B cell (primary cell): ENCODE results near the gene NOG. TPM values are rescaled to one million over a fixed set of nuclear protein-coding genes. Genes with fewer than 3 reads are reported as not detected.

Source experiments
- ATAC-seq: fragments of 200-7000 bp; cut with Tn5 transposase; one replicate; pipeline ENCODE4 v1.10.0; 2021; ENCODE audit warnings: low read depth, mild to moderate bottlenecking, moderate number of reproducible peaks, moderate library complexity
- CTCF ChIA-PET: fragments of 350-600 bp; sonication (Branson Sonifier 250); formaldehyde crosslinking; loops from one replicate; lab custom pipeline; 2021; ENCODE audit warnings: antibody characterized with exemption, inconsistent platforms; lab: Charles Lee
- POLR2A ChIA-PET: fragments of 350-600 bp; sonication (Branson Sonifier 250); formaldehyde crosslinking; loops from one replicate; lab custom pipeline; 2021; ENCODE audit warnings: antibody characterized with exemption; lab: Charles Lee
- DNase-seq: peaks from one replicate; pipeline ENCODE4 v3.0.0; 2013
- H2AFZ ChIP-seq: 2 replicates; pipeline ENCODE4 v1.6.1; 2012; ENCODE audit warnings: mild to moderate bottlenecking, low read depth, low read length; ENCODE audit not compliant: insufficient read depth, poor library complexity, severe bottlenecking
- H3K27ac ChIP-seq, 2 donors: 1 replicate in 1 of 2; 2 replicates in 1 of 2; pipeline ENCODE4 v1.5.1; 2012 to 2013; ENCODE audit warnings: low read length in 2 of 2, mild to moderate bottlenecking in 2 of 2, moderate library complexity in 1 of 2
- H3K27me3 ChIP-seq, 4 experiments: fragments of 200-600 bp in 1 of 4; sonication (generic) in 1 of 4; replicated peaks in 1 of 4; 1 replicate in 2 of 4; 2 replicates in 2 of 4; pipeline versions ENCODE4 v1.6.1 to v1.7.0; 2013 to 2016; ENCODE audit warnings: low read length in 3 of 4, mild to moderate bottlenecking in 2 of 4, mixed read lengths in 1 of 4, moderate library complexity in 1 of 4; ENCODE audit not compliant: insufficient read depth in 4 of 4, control insufficient read depth in 3 of 4; ENCODE audit errors: control extremely low read depth in 1 of 4
- H3K36me3 ChIP-seq, 2 experiments: replicated peaks in 1 of 2; 1 replicate in 1 of 2; 2 replicates in 1 of 2; pipeline versions ENCODE4 v1.6.1 to v1.7.1; 2013; ENCODE audit warnings: low read length in 1 of 2; ENCODE audit not compliant: insufficient read depth in 2 of 2, control insufficient read depth in 1 of 2; ENCODE audit errors: control extremely low read depth in 1 of 2, extremely low read depth in 1 of 2
- H3K4me1 ChIP-seq, 2 donors: fragments of 200-600 bp in 1 of 2; sonication (generic) in 1 of 2; 1 replicate in 1 of 2; 2 replicates in 1 of 2; pipeline versions ENCODE4 v1.5.1 to v1.6.1; 2013 to 2017; ENCODE audit warnings: low read length in 2 of 2; ENCODE audit not compliant: control insufficient read depth in 2 of 2, insufficient read depth in 2 of 2
- H3K4me2 ChIP-seq: replicated peaks from 2 replicates; pipeline ENCODE3; 2012; ENCODE audit warnings: mild to moderate bottlenecking, low read depth, low read length; ENCODE audit not compliant: poor library complexity, severe bottlenecking
- H3K4me3 ChIP-seq, 5 experiments: fragments of 200-600 bp in 1 of 5; sonication (generic) in 1 of 5; 1 replicate in 3 of 5; 2 replicates in 2 of 5; pipeline versions ENCODE4 v1.5.1 to v1.7.0; 2011 to 2016; ENCODE audit warnings: low read length in 4 of 5, mild to moderate bottlenecking in 4 of 5, low read depth in 2 of 5, control low read depth in 1 of 5, moderate library complexity in 1 of 5; ENCODE audit not compliant: insufficient read depth in 1 of 5; ENCODE audit errors: control extremely low read depth in 1 of 5, extremely low read depth in 1 of 5
- H3K79me2 ChIP-seq: fragments of 200-600 bp; sonication (generic); one replicate; pipeline ENCODE4 v1.6.0; 2016; ENCODE audit warnings: low read length; ENCODE audit not compliant: control insufficient read depth, insufficient read depth
- H3K9ac ChIP-seq: fragments of 200-600 bp; sonication (generic); 2 replicates; pipeline ENCODE4 v1.6.1; 2017; ENCODE audit warnings: mild to moderate bottlenecking, low read length, moderate library complexity
- H3K9me3 ChIP-seq, 3 donors: one replicate each; pipeline versions ENCODE4 v1.6.1 to v1.7.1; 2013; ENCODE audit warnings: low read length in 2 of 3; ENCODE audit not compliant: control insufficient read depth in 2 of 3, insufficient read depth in 1 of 3; ENCODE audit errors: control extremely low read depth in 1 of 3
- H4K20me1 ChIP-seq: 2 replicates; pipeline ENCODE4 v1.6.0; 2012; ENCODE audit warnings: mild to moderate bottlenecking, low read length; ENCODE audit not compliant: insufficient read depth, control insufficient read depth, poor library complexity, severe bottlenecking
- H3K27ac Mint-ChIP-seq: one replicate; pipeline ENCODE4 v1.8.0; 2021; ENCODE audit warnings: mixed read lengths
- H3K27me3 Mint-ChIP-seq: one replicate; pipeline ENCODE4 v1.8.0; 2021; ENCODE audit warnings: mixed read lengths
- H3K4me1 Mint-ChIP-seq: one replicate; pipeline ENCODE4 v1.8.0; 2021; ENCODE audit warnings: mixed read lengths
- H3K4me3 Mint-ChIP-seq: one replicate; pipeline ENCODE4 v1.8.0; 2021; ENCODE audit warnings: mixed read lengths
- H3K9me3 Mint-ChIP-seq: one replicate; pipeline ENCODE4 v1.8.0; 2022; ENCODE audit warnings: mixed read lengths; ENCODE audit not compliant: insufficient read depth
- EZH2 ChIP-seq: IDR thresholded peaks from 2 replicates; pipeline ENCODE4 v1.6.1; 2012; ENCODE audit warnings: borderline replicate concordance, low read depth, mild to moderate bottlenecking, moderate library complexity, low read length; ENCODE audit not compliant: insufficient read depth, poor library complexity, severe bottlenecking
- WGBS: methylation state at CpG from one replicate; pipeline ENCODE4 v1.1.5; 2013; ENCODE audit warnings: missing lambda C conversion rate; ENCODE audit not compliant: insufficient coverage; 5-methylcytosine and 5-hydroxymethylcytosine counted together
- intact Hi-C: fragments of 100-400 bp; cut with micrococcal nuclease; formaldehyde crosslinking; loops from one replicate; pipeline ENCODE4 v1.10.0; 2022
- polyA plus RNA-seq: library from polyadenylated mRNA; depleted of rRNA; stranded (reverse); fragments of >200 nt; gene quantifications from 2 replicates; pipeline ENCODE4 v1.2.3, GENCODE V29; 2012
- total RNA-seq, 2 donors: library from RNA; stranded (reverse); fragments of 120-200 nt in 1 of 2; gene quantifications; 1 replicate in 1 of 2; 2 replicates in 1 of 2; pipeline versions ENCODE4 v1.2.3 to v1.2.4, GENCODE V29; 2013 to 2022
- TF ChIP-seq, protein P1 (sequence below): fragments of 200-600 bp; IDR thresholded peaks from one replicate; pipeline ENCODE4 v1.8.0; 2022; ENCODE audit warnings: antibody characterized with exemption, mild to moderate bottlenecking

The NOG gene
- total and polyA plus RNA-seq, 2 donors (not counting 1 experiment from before 2014, with no cell fraction given) = not detected

DNA sequence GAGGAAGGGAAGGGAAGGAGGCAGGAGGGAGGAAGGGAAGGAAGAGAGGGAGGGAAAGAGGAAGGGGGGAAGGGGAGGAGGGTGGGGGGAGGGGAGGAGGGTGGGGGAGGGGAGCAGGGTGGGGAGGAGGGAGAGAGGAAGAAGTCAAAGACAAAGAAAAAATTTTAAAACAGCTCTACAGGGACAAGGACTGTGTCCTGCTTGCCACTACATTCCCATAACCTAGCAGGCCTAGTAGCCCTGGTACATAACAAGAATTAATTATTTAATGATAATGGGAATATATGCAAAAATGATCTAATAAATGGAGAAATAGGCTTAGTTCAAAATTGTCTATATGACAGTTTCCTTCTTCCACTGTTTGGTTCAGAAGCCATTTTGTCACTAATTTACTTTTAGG is 47.6 kb upstream of the NOG start:
- ATAC-seq = no peak
- CTCF ChIA-PET = no interaction called here
- no peak overlapping the region for H2AFZ ChIP-seq

DNA sequence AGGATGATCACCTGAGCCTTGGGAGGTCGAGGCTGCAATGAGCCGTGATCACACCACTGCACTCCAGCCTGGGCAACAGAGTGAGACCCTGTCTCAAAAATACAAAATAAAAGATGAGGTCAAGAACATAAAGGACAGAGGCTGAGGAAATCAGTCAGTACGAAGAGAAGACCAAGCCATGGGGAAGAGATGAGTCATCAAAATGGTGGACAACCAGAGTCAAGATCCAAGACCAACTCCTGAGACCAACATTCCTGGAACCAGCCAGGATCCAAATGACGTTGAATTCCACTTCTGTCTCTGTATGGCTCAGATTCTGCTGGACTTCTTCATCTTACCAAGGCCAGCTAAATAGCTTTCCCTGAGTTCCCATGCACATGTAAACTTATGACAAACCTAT is 44.8 kb upstream of the NOG start:
- 89% methylated on average over 2 of the region's 4 CpGs for WGBS
- intact Hi-C loops = no loop called here
- no peak overlapping the region for H3K27ac Mint-ChIP-seq
- no peaks in the 10 kb centered on the region for H4K20me1 ChIP-seq
- no peak for DNase-seq
- peaks cover 0 to 3% (median 0%) of the 10 kb centered on the region in 3 donors for H3K9me3 ChIP-seq
- peaks cover 7% of the 10 kb centered on the region for H3K9me3 Mint-ChIP-seq
- no peak overlapping the region for H3K4me3 Mint-ChIP-seq
- ChIA-PET CTCF (no interaction called here), POLR2A (no interaction called here)
- no peak overlapping the region for H3K4me3 ChIP-seq
- no peaks in the 10 kb centered on the region for H3K36me3 ChIP-seq
- TF ChIP-seq, protein P1, sequence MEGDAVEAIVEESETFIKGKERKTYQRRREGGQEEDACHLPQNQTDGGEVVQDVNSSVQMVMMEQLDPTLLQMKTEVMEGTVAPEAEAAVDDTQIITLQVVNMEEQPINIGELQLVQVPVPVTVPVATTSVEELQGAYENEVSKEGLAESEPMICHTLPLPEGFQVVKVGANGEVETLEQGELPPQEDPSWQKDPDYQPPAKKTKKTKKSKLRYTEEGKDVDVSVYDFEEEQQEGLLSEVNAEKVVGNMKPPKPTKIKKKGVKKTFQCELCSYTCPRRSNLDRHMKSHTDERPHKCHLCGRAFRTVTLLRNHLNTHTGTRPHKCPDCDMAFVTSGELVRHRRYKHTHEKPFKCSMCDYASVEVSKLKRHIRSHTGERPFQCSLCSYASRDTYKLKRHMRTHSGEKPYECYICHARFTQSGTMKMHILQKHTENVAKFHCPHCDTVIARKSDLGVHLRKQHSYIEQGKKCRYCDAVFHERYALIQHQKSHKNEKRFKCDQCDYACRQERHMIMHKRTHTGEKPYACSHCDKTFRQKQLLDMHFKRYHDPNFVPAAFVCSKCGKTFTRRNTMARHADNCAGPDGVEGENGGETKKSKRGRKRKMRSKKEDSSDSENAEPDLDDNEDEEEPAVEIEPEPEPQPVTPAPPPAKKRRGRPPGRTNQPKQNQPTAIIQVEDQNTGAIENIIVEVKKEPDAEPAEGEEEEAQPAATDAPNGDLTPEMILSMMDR = no peak
- no peak for TF ChIP-seq EZH2
- no peak overlapping the region for H3K9ac ChIP-seq
- ATAC-seq = no peak
- peaks cover 4% of the 10 kb centered on the region for H3K27me3 Mint-ChIP-seq
- H3K27ac ChIP-seq = no peak overlapping the region
- H2AFZ ChIP-seq = no peak overlapping the region
- H3K4me2 ChIP-seq = no peak overlapping the region
- H3K4me1 Mint-ChIP-seq = no peaks in the 10 kb centered on the region
- no peaks in the 10 kb centered on the region for H3K79me2 ChIP-seq
- H3K27me3 ChIP-seq = no peaks in the 10 kb centered on the region
- H3K4me1 ChIP-seq = no peaks in the 10 kb centered on the region

More for the DNA sequence above, 47.6 kb upstream of the NOG start:
- no peaks in the 10 kb centered on the region for H3K79me2 ChIP-seq
- intact Hi-C loops = no loop called here
- H3K36me3 ChIP-seq = no peaks in the 10 kb centered on the region
- Mint-ChIP-seq H3K27me3 (peaks cover 12% of the 10 kb centered on the region), H3K9me3 (peaks cover 2% of the 10 kb centered on the region), H3K27ac (no peak overlapping the region), H3K4me3 (no peak overlapping the region), H3K4me1 (no peaks in the 10 kb centered on the region)
- no peaks in the 10 kb centered on the region for H3K9me3 ChIP-seq
- H3K27me3 ChIP-seq = no peaks in the 10 kb centered on the region
- H3K4me2 ChIP-seq = no peak overlapping the region
- no peaks in the 10 kb centered on the region for H3K4me1 ChIP-seq
- no peaks in the 10 kb centered on the region for H4K20me1 ChIP-seq
- H3K27ac ChIP-seq = no peak overlapping the region
- POLR2A ChIA-PET = no interaction called here
- H3K4me3 ChIP-seq = no peak overlapping the region
- H3K9ac ChIP-seq = no peak overlapping the region
- TF ChIP-seq EZH2 = no peak
- no peak for DNase-seq
